Subcutaneous abdominal adipose tissue (tissue), 5 donors: ENCODE results near the gene PEPD.

ENCODE experiments used
- H3K27ac ChIP-seq: one replicate; pipeline ENCODE4 v1.7.0; 2013; ENCODE audit warnings: low read depth, mild to moderate bottlenecking, inconsistent platforms, low read length, moderate library complexity
- H3K27me3 ChIP-seq, 5 donors: one replicate each; pipeline ENCODE4 v1.7.0; 2013; ENCODE audit warnings: low read length in 5 of 5, inconsistent platforms in 1 of 5; ENCODE audit not compliant: control insufficient read depth in 5 of 5, insufficient read depth in 4 of 5
- H3K36me3 ChIP-seq, 5 donors: one replicate each; pipeline ENCODE4 v1.7.0; 2013; ENCODE audit warnings: low read length in 5 of 5; ENCODE audit not compliant: control insufficient read depth in 5 of 5, insufficient read depth in 5 of 5
- H3K4me1 ChIP-seq, 5 donors: one replicate each; pipeline ENCODE4 v1.7.0; 2013; ENCODE audit warnings: low read length in 5 of 5, mild to moderate bottlenecking in 3 of 5, moderate library complexity in 1 of 5; ENCODE audit not compliant: control insufficient read depth in 5 of 5, insufficient read depth in 5 of 5
- H3K4me3 ChIP-seq, 5 donors: one replicate each; pipeline ENCODE4 v1.7.0; 2013; ENCODE audit warnings: low read length in 5 of 5, low read depth in 1 of 5
- H3K9ac ChIP-seq, 5 donors: one replicate each; pipeline ENCODE4 v1.7.0; 2013; ENCODE audit warnings: low read length in 5 of 5, mild to moderate bottlenecking in 4 of 5, moderate library complexity in 3 of 5
- H3K9me3 ChIP-seq, 5 donors: one replicate each; pipeline ENCODE4 v1.7.0; 2013; ENCODE audit warnings: low read length in 5 of 5; ENCODE audit not compliant: control insufficient read depth in 5 of 5
- donor health status: healthy.
- donor health status: healthy.
- donor health status: healthy.
- donor health status: healthy.
- donor health status: healthy.

PEPD gene

DNA sequence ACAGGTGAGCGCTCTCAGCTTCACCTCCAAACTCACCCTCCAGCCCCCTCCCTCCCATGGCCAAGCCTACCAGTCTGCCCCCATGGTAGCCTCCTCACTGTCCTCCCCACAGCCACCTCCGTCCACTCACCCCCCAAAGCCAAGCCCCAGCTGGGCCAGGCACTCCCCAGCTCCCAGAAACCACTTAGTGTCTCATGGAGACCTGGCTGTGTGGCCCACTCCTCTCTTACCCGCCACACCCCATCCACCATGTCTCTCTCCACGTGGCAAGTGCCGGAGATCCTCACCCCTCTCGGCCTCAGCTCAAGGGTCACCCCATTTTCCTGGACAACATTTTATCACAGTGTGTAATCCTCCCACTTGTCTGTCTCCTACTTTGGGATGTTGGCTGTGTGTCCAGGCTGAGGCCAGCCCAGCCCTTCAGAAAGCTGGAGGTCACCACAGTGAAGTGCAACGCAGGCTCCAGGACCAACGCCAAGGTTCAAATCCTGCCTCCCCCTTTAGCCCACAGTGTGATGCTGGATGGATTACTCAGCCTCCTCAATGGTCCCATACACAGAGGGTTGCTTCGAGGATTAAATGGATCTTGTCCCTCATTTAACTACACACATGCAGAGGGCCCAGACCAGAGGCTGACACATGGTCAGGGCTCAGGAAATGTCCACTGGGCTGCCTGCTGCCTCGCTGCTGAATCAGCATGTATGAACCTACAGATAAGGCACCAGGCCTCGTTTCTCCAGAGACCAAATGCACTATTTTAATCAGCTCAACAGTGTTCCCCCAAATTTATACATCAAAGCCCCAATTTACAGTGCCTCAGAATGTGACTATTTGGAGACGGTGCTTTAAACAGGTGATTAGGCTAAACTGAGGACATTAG is 76.8 kb downstream of the PEPD start:
- peaks cover 0 to 56% (median 36%) of the 10 kb centered on the region in 5 donors for H3K36me3 ChIP-seq

DNA sequence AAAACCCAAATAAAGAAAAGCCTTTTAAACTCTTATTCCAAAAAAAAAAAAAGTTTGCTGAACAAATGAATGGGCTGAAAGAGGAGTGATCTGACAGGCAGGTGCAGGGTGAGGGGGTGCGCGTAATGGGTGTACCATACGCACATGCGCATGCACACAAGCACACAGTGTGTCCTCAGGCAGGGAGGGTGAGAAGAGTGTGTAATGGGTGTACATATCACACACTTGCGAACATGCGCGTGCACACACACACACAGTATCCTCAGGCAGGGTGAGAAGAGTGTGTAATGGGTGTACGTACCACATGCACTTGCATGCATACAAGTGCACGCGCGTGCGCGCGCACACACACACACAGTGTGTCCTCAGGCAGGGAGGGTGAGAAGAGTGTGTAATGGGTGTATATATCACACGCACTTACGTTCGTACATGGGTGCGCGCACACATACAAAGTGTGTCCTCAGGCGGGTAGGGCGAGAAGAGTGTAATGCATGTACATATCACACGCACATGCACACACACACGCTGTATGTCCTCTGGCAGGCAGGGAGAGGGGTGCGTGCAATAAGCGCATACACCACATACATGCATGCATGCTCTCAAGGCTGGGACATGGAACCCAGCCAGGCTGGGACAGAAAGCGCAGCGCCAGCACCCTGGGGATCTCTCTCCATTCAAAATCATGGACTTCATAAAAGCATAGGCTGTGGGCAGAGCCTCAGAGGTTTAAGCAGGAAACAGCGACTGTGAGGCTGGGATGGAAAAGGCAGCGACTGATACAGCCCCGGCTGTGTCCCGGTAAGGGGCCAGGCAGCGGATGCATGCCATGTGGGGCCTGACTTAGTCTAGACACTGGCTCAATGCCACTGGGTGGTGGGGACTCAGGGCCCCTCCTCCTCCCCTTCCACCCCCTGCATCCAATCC is 77.7 kb downstream of the PEPD start:
- H3K9me3 ChIP-seq, result no peaks in the 10 kb centered on the region
- no peaks in the 10 kb centered on the region for H3K27me3 ChIP-seq
- no peak overlapping the region for H3K27ac ChIP-seq
- H3K4me3 ChIP-seq, result no peak overlapping the region
- no peak overlapping the region for H3K9ac ChIP-seq
- peaks cover 0 to 3% (median 0%) of the 10 kb centered on the region in 5 donors for H3K4me1 ChIP-seq
- H3K36me3 ChIP-seq, result peaks cover 0 to 50% (median 28%) of the 10 kb centered on the region in 5 donors

More for the DNA sequence above, 76.8 kb downstream of the PEPD start:
- H3K4me1 ChIP-seq, result peaks cover 0 to 3% (median 0%) of the 10 kb centered on the region in 5 donors
- no peak overlapping the region for H3K9ac ChIP-seq
- no peaks in the 10 kb centered on the region for H3K9me3 ChIP-seq
- H3K27ac ChIP-seq, result no peak overlapping the region
- H3K4me3 ChIP-seq, result no peak overlapping the region
- H3K27me3 ChIP-seq, result no peaks in the 10 kb centered on the region

DNA sequence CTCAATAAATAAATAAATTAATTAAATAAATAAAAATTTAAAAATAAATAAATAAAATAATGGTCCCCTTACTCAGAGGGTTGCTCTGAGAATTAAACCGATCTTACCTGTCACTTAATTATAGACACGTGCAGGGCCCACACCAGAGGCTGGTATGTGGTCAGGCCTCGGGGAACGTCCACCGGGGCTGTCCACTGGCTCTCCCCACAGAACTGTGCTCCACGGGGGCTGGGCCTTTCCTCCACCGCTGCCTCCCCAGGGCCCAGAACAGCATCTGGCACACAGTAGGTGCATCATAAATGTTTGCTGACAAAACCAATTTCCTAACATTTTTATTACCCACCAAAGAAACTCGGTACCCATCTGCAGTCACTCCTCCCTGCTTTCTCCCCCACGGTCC is 78.9 kb downstream of the PEPD start:
- Histone ChIP-seq H3K27ac (no peak overlapping the region), H3K27me3 (no peaks in the 10 kb centered on the region), H3K4me3 (no peak overlapping the region), H3K36me3 (peaks cover 0 to 48% (median 27%) of the 10 kb centered on the region in 5 donors), H3K9me3 (no peaks in the 10 kb centered on the region), H3K4me1 (peaks cover 0 to 3% (median 0%) of the 10 kb centered on the region in 5 donors), H3K9ac (no peak overlapping the region)

DNA sequence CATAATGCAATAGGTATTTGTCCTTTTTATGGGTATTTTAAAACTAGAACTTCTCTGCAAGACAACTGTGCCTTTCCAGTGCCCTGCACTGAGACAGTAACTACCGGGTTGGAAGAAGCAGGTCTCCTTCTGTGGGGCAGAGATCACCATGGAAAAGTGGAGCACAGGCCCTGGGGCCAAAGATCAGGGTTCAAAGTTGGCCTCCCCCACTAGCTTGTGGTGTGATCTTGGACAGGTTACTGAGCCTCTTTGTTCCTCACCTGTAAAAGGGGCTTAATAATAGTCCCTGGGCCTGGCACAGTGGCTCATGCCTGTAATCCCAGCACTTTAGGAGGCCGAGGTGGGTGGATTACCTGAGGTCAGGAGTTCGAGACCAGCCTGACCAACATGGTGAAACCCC is 79.8 kb downstream of the PEPD start:
- Histone ChIP-seq H3K4me3 (no peak overlapping the region), H3K9ac (no peak overlapping the region), H3K9me3 (no peaks in the 10 kb centered on the region), H3K27ac (no peak overlapping the region), H3K36me3 (peaks cover 0 to 44% (median 27%) of the 10 kb centered on the region in 5 donors), H3K27me3 (no peaks in the 10 kb centered on the region), H3K4me1 (peaks cover 0 to 3% (median 0%) of the 10 kb centered on the region in 5 donors)

DNA sequence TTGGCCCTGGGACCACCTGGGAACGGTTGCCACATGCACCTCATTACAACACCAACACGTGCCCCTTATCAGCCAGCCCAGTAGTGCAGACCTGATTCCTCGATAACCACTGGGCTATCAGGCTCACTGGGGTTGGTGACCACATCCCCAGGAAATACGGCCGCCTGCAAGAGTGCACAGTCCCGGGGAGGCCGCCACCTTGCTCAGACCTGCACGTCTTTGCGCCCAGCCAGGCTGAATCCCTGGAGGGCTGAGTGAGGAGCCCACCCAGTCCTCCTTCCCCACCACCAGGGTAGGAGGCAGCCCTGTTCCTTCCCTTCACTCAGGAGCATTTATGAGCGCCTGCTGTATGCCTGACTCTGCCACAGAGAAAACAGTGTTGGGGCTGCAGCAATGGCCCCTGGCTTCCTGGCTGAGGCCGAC is 80.3 kb downstream of the PEPD start:
- H3K4me1 ChIP-seq, result peaks cover 0 to 3% (median 0%) of the 10 kb centered on the region in 5 donors
- H3K4me3 ChIP-seq, result no peak overlapping the region
- H3K36me3 ChIP-seq, result peaks cover 0 to 46% (median 29%) of the 10 kb centered on the region in 5 donors
- no peak overlapping the region for H3K27ac ChIP-seq
- H3K27me3 ChIP-seq, result no peaks in the 10 kb centered on the region
- H3K9me3 ChIP-seq, result no peaks in the 10 kb centered on the region
- H3K9ac ChIP-seq, result no peak overlapping the region

DNA sequence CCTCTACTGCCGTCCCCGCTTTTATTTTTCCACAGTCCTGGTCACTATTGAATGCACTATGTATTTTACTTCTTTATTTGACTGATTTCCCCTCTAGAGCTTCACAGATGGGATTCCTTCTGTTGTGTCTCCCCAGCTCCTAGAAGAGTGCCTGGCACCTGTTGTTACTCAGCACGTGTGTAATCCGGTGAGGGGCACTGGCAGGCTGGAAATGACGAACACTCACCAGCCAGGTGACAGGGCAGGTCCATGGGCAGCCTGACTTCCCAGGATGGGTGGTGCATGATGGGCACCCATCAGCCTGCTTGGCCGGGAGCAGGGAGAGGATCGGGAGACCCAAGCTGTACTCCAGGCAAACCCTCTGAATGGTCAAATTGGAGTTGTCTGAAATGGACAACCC is 80.9 kb downstream of the PEPD start:
- Histone ChIP-seq H3K36me3 (peaks cover 0 to 50% (median 32%) of the 10 kb centered on the region in 5 donors), H3K4me1 (peaks cover 0 to 3% (median 0%) of the 10 kb centered on the region in 5 donors)

DNA sequence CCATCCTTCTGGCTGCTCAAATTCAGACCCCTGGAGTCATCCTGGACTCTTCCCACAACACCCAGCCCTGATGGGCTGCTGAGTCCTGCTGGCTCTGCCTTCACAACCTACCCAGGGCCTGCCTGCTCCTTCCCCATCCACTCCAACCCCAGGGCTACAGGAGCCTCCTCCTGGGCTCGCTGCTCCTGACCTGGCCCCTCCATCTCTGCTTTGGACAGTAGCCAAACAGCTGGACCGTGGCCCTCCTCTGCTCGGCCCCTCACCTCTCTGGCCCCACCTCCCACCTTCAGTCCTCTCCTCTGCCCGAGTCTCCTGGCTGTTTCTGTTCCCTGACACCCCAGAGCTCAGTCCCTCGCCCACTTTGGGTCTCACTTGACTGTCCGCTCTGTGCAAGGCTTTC is 81.3 kb downstream of the PEPD start:
- Histone ChIP-seq H3K36me3 (peaks cover 0 to 50% (median 28%) of the 10 kb centered on the region in 5 donors), H3K4me1 (peaks cover 0 to 3% (median 0%) of the 10 kb centered on the region in 5 donors), H3K27ac (no peak overlapping the region), H3K27me3 (no peaks in the 10 kb centered on the region), H3K9ac (no peak overlapping the region), H3K9me3 (no peaks in the 10 kb centered on the region), H3K4me3 (no peak overlapping the region)

More for the DNA sequence above, 80.9 kb downstream of the PEPD start:
- Histone ChIP-seq H3K27me3 (no peaks in the 10 kb centered on the region), H3K9ac (no peak overlapping the region), H3K4me3 (no peak overlapping the region), H3K9me3 (no peaks in the 10 kb centered on the region), H3K27ac (no peak overlapping the region)

DNA sequence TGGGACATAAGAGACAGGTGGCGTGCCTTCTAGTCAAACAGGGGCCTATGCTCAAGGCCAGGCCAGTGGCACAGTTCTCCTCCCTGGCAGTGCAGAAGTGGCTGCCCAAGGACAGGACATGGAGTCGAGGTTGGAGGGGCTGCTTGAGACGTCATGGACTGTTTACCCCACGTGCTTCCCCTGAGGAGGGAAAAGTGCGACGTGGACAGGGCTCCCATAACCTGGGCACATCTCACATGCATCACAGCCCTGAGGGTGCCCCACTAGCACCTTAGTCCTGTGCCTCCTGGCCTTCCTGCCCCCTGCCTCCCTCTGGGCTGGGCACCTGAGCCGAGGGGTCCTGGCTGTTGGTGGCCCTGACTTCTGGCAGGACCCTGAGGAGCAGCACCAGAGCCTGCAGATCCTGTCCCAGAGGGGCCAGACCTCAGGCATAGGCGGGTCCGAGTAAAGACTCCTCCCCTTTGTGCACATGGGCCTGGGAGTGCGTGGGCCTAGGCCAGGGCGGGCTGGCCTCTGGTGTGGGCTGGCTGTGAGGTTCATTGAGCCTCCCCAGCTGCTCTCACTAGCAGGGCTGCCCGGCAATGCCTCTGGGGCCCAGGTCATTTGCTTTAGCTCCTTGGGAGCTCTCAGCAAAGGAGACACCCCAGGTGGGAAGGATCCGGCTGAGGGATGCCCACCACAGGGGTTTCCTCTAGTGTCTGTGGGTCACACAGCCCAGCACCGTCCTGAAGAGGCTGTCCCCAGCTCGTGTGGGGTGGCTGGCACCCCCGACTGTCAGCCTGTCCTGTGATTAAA is 82.4 kb downstream of the PEPD start:
- peaks cover 0 to 43% (median 18%) of the 10 kb centered on the region in 5 donors for H3K36me3 ChIP-seq

DNA sequence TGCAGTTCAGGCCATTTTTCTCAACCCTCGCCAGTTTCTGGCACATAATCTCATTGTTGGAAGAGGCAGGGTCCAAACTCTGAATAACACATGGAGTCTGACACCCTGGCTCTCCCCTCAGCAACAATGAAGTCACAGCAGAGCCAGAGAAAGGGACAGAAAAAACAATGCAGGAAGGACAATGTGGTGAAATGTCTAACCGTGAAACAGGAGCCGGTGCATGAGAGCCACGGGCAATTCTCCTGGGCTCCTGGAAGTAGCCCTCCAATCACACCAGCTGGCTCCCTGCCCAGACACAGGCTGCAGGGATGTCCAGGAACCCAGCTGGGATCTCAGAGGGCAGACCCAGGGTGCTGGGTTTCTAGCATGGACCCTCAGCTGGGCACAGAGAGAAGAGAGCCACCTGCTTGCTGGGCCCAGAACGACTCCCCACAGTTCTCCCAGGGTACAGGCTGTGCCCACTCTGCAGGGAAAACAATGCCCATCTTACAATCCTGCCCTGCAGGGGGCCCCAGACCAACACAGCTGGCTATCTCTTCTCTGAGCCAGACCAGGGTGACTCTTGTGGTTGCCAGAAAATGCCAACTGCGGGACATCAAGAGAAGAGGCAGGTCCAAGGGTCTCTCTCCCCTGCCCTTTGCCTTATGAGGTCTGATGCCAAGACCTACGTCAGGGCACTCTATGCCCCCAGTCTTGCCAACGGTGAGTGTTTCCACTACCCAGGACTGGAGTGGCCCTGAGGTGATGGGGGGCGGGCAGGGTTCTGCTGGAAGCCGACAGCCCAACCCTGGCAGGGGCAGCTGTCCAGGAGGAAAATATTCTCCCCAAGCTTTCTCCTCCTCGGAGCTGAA is 83.5 kb downstream of the PEPD start:
- no peaks in the 10 kb centered on the region for H3K27me3 ChIP-seq
- H3K9ac ChIP-seq, result no peak overlapping the region
- H3K9me3 ChIP-seq, result no peaks in the 10 kb centered on the region
- H3K36me3 ChIP-seq, result peaks cover 0 to 36% (median 12%) of the 10 kb centered on the region in 5 donors
- H3K4me3 ChIP-seq, result no peak overlapping the region
- H3K27ac ChIP-seq, result no peak overlapping the region
- no peaks in the 10 kb centered on the region for H3K4me1 ChIP-seq

More for the DNA sequence above, 82.4 kb downstream of the PEPD start:
- Histone ChIP-seq H3K27me3 (no peaks in the 10 kb centered on the region), H3K4me3 (no peak overlapping the region), H3K9ac (no peak overlapping the region), H3K4me1 (peaks cover 0 to 3% (median 0%) of the 10 kb centered on the region in 5 donors), H3K27ac (no peak overlapping the region), H3K9me3 (no peaks in the 10 kb centered on the region)
